SK-N-SH (cell line): ENCODE results near the gene PRRG4. TPM values are rescaled to one million over a fixed set of nuclear protein-coding genes. Genes with fewer than 3 reads are reported as not detected.

Source experiments
- CTCF ChIA-PET: fragments of 300-600, 350-600 bp; formaldehyde crosslinking; extraction: SDS; loops from one replicate; lab custom pipeline; 2021; lab: Yijun Ruan, JAX
- POLR2A ChIA-PET: fragments of 350-600 bp; sonication (Branson Sonifier 250); formaldehyde crosslinking; extraction: SDS; loops from one replicate; lab custom pipeline; 2020; ENCODE audit warnings: antibody characterized with exemption, inconsistent platforms; lab: Yijun Ruan, JAX
- DNase-seq: peaks from one replicate; pipeline ENCODE4 v3.0.0; 2012
- H2AFZ ChIP-seq: fragments of 200-600 bp; sonication (generic); 2 replicates; pipeline ENCODE4 v1.8.1; 2016; ENCODE audit warnings: antibody characterized with exemption, mild to moderate bottlenecking, low read depth
- H3F3A ChIP-seq: fragments of 200-600 bp; sonication (generic); replicated peaks from 2 replicates; pipeline ENCODE3; 2016; ENCODE audit warnings: antibody characterized with exemption, mild to moderate bottlenecking; ENCODE audit not compliant: insufficient read depth
- H3K27ac ChIP-seq, 2 experiments: fragments of 200-500 bp in 1 of 2; fragments of 200-600 bp in 1 of 2; sonication (Bioruptor generic) in 1 of 2; sonication (generic), shearing (Covaris generic) in 1 of 2; 2 replicates each; pipeline versions ENCODE4 v1.5.1 to v1.6.1; 2014 to 2016; ENCODE audit warnings: low read depth in 2 of 2, inconsistent platforms in 1 of 2, low read length in 1 of 2, mild to moderate bottlenecking in 1 of 2, mixed read lengths in 1 of 2
- H3K27me3 ChIP-seq: fragments of 200-600 bp; sonication (generic), shearing (Covaris generic); 2 replicates; pipeline ENCODE4 v1.6.1; 2016; ENCODE audit warnings: mixed run types; ENCODE audit not compliant: insufficient read depth
- H3K36me3 ChIP-seq, 2 experiments: fragments of 200-500 bp in 1 of 2; fragments of 200-600 bp in 1 of 2; sonication (Bioruptor generic) in 1 of 2; sonication (generic) in 1 of 2; replicated peaks in 1 of 2; 2 replicates each; pipeline versions ENCODE3 to v1.5.1; 2014 to 2016; ENCODE audit warnings: low read length in 1 of 2, mild to moderate bottlenecking in 1 of 2; ENCODE audit not compliant: insufficient read depth in 2 of 2, control insufficient read depth in 1 of 2
- H3K4me1 ChIP-seq, 2 experiments: fragments of 200-500 bp in 1 of 2; fragments of 200-600 bp in 1 of 2; sonication (Bioruptor generic) in 1 of 2; sonication (generic), shearing (Covaris generic) in 1 of 2; 2 replicates each; pipeline versions ENCODE4 v1.5.1 to v1.6.1; 2014 to 2016; ENCODE audit warnings: low read depth in 1 of 2, low read length in 1 of 2, mixed run types in 1 of 2; ENCODE audit not compliant: insufficient read depth in 2 of 2, control insufficient read depth in 1 of 2
- H3K4me2 ChIP-seq: fragments of 200-600 bp; sonication (generic), shearing (Covaris generic); 2 replicates; pipeline ENCODE4 v1.6.1; 2017; ENCODE audit warnings: mixed run types
- H3K4me3 ChIP-seq, 2 experiments: fragments of 200-500 bp in 1 of 2; fragments of 200-600 bp in 1 of 2; sonication (Bioruptor generic) in 1 of 2; sonication (generic), shearing (Covaris generic) in 1 of 2; 2 replicates each; pipeline versions ENCODE4 v1.5.1 to v1.8.1; 2014 to 2016; ENCODE audit warnings: low read depth in 2 of 2, inconsistent platforms in 1 of 2, low read length in 1 of 2, mild to moderate bottlenecking in 1 of 2, mixed read lengths in 1 of 2, moderate library complexity in 1 of 2
- H3K79me2 ChIP-seq: fragments of 200-600 bp; sonication (generic); 2 replicates; pipeline ENCODE4 v1.8.1; 2017; ENCODE audit warnings: mild to moderate bottlenecking; ENCODE audit not compliant: insufficient read depth
- H3K9ac ChIP-seq: fragments of 200-600 bp; sonication (generic); 2 replicates; pipeline ENCODE4 v1.6.1; 2017; ENCODE audit warnings: mixed run types
- H3K9me2 ChIP-seq: fragments of 200-600 bp; sonication (generic); 2 replicates; pipeline ENCODE4 v1.6.1; 2017; ENCODE audit warnings: mixed run types
- H3K9me3 ChIP-seq: fragments of 200-600 bp; sonication (generic); 2 replicates; pipeline ENCODE4 v1.6.1; 2017; ENCODE audit warnings: mixed run types, mild to moderate bottlenecking, moderate library complexity
- H4K20me1 ChIP-seq: fragments of 200-600 bp; sonication (generic); 2 replicates; pipeline ENCODE4 v1.6.1; 2017; ENCODE audit warnings: mild to moderate bottlenecking, mixed run types; ENCODE audit not compliant: insufficient read depth
- CHD2 ChIP-seq: fragments of 150-350 bp; IDR thresholded peaks from 2 replicates; pipeline ENCODE4 v1.6.1; 2018; ENCODE audit warnings: low read length; ENCODE audit not compliant: partially characterized antibody
- EP300 ChIP-seq, 2 experiments: IDR thresholded peaks; 2 replicates each; pipeline versions ENCODE4 v1.4.0 to v1.6.1; 2012; ENCODE audit warnings: borderline replicate concordance in 1 of 2, low read depth in 1 of 2, low read length in 1 of 2
- EZH2phosphoT487 ChIP-seq: fragments of 200-600 bp; sonication (generic); IDR thresholded peaks from 2 replicates; pipeline ENCODE4 v1.6.1; 2017; ENCODE audit warnings: low read depth, mixed run types, mild to moderate bottlenecking, antibody characterized with exemption, moderate library complexity, borderline replicate concordance
- FOSL2 ChIP-seq: IDR thresholded peaks from 2 replicates; pipeline ENCODE4 v1.4.0; 2012; ENCODE audit warnings: low read depth, mild to moderate bottlenecking, moderate library complexity, borderline replicate concordance
- FOXJ3 ChIP-seq: sonication (generic); formaldehyde crosslinking; IDR thresholded peaks from 2 replicates; pipeline ENCODE4 v1.5.1; 2020; ENCODE audit warnings: mild to moderate bottlenecking, missing genetic modification reagents
- MXI1 ChIP-seq: IDR thresholded peaks from 2 replicates; pipeline ENCODE4 v1.6.1; 2012; ENCODE audit warnings: mild to moderate bottlenecking, low read depth, low read length, improper control_type of control experiment
- NFIC ChIP-seq: IDR thresholded peaks from 2 replicates; pipeline ENCODE4 v1.4.0; 2012; ENCODE audit warnings: borderline replicate concordance
- NRF1 ChIP-seq: IDR thresholded peaks from 2 replicates; pipeline ENCODE4 v1.6.1; 2012; ENCODE audit warnings: low read depth, mild to moderate bottlenecking, low read length
- RXRA ChIP-seq: IDR thresholded peaks from 2 replicates; pipeline ENCODE4 v1.4.0; 2012; ENCODE audit warnings: low read depth, mild to moderate bottlenecking, borderline replicate concordance
- SMC3 ChIP-seq: IDR thresholded peaks from 2 replicates; pipeline ENCODE4 v1.6.1; 2012; ENCODE audit warnings: low read depth, low read length, improper control_type of control experiment
- TAF1 ChIP-seq: IDR thresholded peaks from 2 replicates; pipeline ENCODE4 v1.6.1; 2012; ENCODE audit warnings: low read depth, mild to moderate bottlenecking, low read length, moderate library complexity, borderline replicate concordance
- WGBS: methylation state at CpG from one replicate; pipeline ENCODE4 v1.1.6; 2017; ENCODE audit warnings: low lambda C conversion rate; 5-methylcytosine and 5-hydroxymethylcytosine counted together
- polyA plus RNA-seq, 3 experiments: library from polyadenylated mRNA; depleted of rRNA; stranded (reverse); fragments of >200 nt; gene quantifications; 2 replicates each; pipeline ENCODE4 v1.2.3, GENCODE V29; 2012
- TF ChIP-seq, protein P1 (sequence below): IDR thresholded peaks from 2 replicates; pipeline ENCODE4 v1.6.1; 2012; ENCODE audit warnings: mild to moderate bottlenecking, low read depth, low read length, moderate library complexity
- TF ChIP-seq, protein P2 (sequence below): IDR thresholded peaks from 2 replicates; pipeline ENCODE4 v1.4.0; 2012; ENCODE audit warnings: low read depth, borderline replicate concordance
- TF ChIP-seq, protein P3 (sequence below): fragments of 200-600 bp; sonication (generic); IDR thresholded peaks from 2 replicates; pipeline ENCODE4 v1.6.1; 2017; ENCODE audit warnings: antibody characterized with exemption, mild to moderate bottlenecking, moderate library complexity
- TF ChIP-seq, protein P4 (sequence below): IDR thresholded peaks from 2 replicates; pipeline ENCODE4 v1.4.0; 2012; ENCODE audit warnings: low read depth
- TF ChIP-seq, protein P5 (sequence below): fragments of 150-350 bp; IDR thresholded peaks from 2 replicates; pipeline ENCODE4 v1.6.1; 2016; ENCODE audit warnings: mild to moderate bottlenecking, low read depth, low read length
- TF ChIP-seq, protein P6 (sequence below): IDR thresholded peaks from 2 replicates; pipeline ENCODE4 v1.4.0; 2012; ENCODE audit warnings: low read depth, borderline replicate concordance

PRRG4 gene
- polyA plus RNA-seq, 1 of the 3 experiments (the other 2 are of a cell fraction), result 0.21 TPM

DNA sequence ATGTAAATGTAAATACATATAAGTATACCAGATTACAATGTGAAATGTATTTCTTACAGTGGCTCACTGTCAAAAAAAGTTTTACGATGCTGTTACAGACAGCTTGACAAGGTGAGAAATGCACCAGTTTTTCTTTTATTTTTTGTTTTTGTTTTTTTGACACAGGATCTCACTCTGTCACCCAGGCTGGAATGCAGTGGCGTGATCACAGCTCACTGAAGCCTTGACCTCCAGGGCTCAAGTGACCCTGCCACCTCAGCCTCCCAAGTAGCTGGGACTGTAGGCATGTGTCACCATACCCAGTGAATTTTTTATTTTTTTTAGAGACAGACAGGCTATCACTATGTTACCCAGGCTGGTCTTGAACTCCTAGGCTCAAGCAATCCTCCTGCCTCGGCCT lies 44.5 kb upstream of the PRRG4 start:
- H3F3A ChIP-seq, result no peaks in the 10 kb centered on the region
- 68% methylated on average over 3 of the region's 3 CpGs for WGBS
- no peak overlapping the region for H3K4me2 ChIP-seq
- no peak overlapping the region for H3K4me3 ChIP-seq
- H3K36me3 ChIP-seq, result no peaks in the 10 kb centered on the region
- POLR2A ChIA-PET, result no interaction called here
- H4K20me1 ChIP-seq, result no peaks in the 10 kb centered on the region
- H3K27ac ChIP-seq, result no peak overlapping the region
- TF ChIP-seq FOXJ3 (CRISPR knock-in tag) (no peak), NFIC (no peak), TAF1 (no peak), CHD2 (no peak), EP300 (IDR thresholded peaks at IDR 0.05; ENCODE audit: borderline replicate concordance in 1 of 2, low read depth in 1 of 2, low read length in 1 of 2) (no peak), RXRA (no peak), NRF1 (no peak), FOSL2 (no peak), EZH2phosphoT487 (no peak), SMC3 (no peak), MXI1 (no peak)
- TF ChIP-seq, protein P1, sequence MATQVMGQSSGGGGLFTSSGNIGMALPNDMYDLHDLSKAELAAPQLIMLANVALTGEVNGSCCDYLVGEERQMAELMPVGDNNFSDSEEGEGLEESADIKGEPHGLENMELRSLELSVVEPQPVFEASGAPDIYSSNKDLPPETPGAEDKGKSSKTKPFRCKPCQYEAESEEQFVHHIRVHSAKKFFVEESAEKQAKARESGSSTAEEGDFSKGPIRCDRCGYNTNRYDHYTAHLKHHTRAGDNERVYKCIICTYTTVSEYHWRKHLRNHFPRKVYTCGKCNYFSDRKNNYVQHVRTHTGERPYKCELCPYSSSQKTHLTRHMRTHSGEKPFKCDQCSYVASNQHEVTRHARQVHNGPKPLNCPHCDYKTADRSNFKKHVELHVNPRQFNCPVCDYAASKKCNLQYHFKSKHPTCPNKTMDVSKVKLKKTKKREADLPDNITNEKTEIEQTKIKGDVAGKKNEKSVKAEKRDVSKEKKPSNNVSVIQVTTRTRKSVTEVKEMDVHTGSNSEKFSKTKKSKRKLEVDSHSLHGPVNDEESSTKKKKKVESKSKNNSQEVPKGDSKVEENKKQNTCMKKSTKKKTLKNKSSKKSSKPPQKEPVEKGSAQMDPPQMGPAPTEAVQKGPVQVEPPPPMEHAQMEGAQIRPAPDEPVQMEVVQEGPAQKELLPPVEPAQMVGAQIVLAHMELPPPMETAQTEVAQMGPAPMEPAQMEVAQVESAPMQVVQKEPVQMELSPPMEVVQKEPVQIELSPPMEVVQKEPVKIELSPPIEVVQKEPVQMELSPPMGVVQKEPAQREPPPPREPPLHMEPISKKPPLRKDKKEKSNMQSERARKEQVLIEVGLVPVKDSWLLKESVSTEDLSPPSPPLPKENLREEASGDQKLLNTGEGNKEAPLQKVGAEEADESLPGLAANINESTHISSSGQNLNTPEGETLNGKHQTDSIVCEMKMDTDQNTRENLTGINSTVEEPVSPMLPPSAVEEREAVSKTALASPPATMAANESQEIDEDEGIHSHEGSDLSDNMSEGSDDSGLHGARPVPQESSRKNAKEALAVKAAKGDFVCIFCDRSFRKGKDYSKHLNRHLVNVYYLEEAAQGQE, result no peak
- TF ChIP-seq, protein P2, sequence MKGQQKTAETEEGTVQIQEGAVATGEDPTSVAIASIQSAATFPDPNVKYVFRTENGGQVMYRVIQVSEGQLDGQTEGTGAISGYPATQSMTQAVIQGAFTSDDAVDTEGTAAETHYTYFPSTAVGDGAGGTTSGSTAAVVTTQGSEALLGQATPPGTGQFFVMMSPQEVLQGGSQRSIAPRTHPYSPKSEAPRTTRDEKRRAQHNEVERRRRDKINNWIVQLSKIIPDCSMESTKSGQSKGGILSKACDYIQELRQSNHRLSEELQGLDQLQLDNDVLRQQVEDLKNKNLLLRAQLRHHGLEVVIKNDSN, result no peak
- TF ChIP-seq, protein P3, sequence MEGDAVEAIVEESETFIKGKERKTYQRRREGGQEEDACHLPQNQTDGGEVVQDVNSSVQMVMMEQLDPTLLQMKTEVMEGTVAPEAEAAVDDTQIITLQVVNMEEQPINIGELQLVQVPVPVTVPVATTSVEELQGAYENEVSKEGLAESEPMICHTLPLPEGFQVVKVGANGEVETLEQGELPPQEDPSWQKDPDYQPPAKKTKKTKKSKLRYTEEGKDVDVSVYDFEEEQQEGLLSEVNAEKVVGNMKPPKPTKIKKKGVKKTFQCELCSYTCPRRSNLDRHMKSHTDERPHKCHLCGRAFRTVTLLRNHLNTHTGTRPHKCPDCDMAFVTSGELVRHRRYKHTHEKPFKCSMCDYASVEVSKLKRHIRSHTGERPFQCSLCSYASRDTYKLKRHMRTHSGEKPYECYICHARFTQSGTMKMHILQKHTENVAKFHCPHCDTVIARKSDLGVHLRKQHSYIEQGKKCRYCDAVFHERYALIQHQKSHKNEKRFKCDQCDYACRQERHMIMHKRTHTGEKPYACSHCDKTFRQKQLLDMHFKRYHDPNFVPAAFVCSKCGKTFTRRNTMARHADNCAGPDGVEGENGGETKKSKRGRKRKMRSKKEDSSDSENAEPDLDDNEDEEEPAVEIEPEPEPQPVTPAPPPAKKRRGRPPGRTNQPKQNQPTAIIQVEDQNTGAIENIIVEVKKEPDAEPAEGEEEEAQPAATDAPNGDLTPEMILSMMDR, result no peak
- TF ChIP-seq, protein P4, sequence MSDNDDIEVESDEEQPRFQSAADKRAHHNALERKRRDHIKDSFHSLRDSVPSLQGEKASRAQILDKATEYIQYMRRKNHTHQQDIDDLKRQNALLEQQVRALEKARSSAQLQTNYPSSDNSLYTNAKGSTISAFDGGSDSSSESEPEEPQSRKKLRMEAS, result no peak
- TF ChIP-seq, protein P5, sequence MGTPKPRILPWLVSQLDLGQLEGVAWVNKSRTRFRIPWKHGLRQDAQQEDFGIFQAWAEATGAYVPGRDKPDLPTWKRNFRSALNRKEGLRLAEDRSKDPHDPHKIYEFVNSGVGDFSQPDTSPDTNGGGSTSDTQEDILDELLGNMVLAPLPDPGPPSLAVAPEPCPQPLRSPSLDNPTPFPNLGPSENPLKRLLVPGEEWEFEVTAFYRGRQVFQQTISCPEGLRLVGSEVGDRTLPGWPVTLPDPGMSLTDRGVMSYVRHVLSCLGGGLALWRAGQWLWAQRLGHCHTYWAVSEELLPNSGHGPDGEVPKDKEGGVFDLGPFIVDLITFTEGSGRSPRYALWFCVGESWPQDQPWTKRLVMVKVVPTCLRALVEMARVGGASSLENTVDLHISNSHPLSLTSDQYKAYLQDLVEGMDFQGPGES, result no peak
- TF ChIP-seq, protein P6, sequence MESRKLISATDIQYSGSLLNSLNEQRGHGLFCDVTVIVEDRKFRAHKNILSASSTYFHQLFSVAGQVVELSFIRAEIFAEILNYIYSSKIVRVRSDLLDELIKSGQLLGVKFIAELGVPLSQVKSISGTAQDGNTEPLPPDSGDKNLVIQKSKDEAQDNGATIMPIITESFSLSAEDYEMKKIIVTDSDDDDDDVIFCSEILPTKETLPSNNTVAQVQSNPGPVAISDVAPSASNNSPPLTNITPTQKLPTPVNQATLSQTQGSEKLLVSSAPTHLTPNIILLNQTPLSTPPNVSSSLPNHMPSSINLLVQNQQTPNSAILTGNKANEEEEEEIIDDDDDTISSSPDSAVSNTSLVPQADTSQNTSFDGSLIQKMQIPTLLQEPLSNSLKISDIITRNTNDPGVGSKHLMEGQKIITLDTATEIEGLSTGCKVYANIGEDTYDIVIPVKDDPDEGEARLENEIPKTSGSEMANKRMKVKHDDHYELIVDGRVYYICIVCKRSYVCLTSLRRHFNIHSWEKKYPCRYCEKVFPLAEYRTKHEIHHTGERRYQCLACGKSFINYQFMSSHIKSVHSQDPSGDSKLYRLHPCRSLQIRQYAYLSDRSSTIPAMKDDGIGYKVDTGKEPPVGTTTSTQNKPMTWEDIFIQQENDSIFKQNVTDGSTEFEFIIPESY, result no peak
- no peaks in the 10 kb centered on the region for H3K9me2 ChIP-seq
- CTCF ChIA-PET, result no interaction called here
- no peaks in the 10 kb centered on the region for H3K4me1 ChIP-seq
- H3K79me2 ChIP-seq, result no peaks in the 10 kb centered on the region
- no peak for DNase-seq
- H2AFZ ChIP-seq, result no peak overlapping the region
- H3K9ac ChIP-seq, result no peak overlapping the region
- peaks cover 21% of the 10 kb centered on the region; the same call in 1 of the 2 replicates for H3K27me3 ChIP-seq
- H3K9me3 ChIP-seq, result no peaks in the 10 kb centered on the region
